Esophagus (tissue), 2 donors: ENCODE results near the gene CNTLN. TPM values are rescaled to one million over a fixed set of nuclear protein-coding genes. Genes with fewer than 3 reads are reported as not detected.
"Not testable (repeated sequence)": the region's sequence is repeated elsewhere in the genome, so short reads cannot be mapped to it uniquely, and the experiment has no call there.

Experiments
- H3K27ac ChIP-seq, 2 donors: one replicate each; pipeline ENCODE4 v1.5.1; 2013; ENCODE audit warnings: low read depth in 2 of 2, mild to moderate bottlenecking in 2 of 2, inconsistent platforms in 1 of 2, low read length in 1 of 2, moderate library complexity in 1 of 2
- H3K27me3 ChIP-seq, 2 donors: one replicate each; pipeline ENCODE4 v1.6.1; 2013; ENCODE audit warnings: low read length in 2 of 2, control low read depth in 1 of 2, mild to moderate bottlenecking in 1 of 2; ENCODE audit not compliant: insufficient read depth in 2 of 2, control insufficient read depth in 1 of 2
- H3K36me3 ChIP-seq, 2 donors: one replicate each; pipeline ENCODE4 v1.6.1; 2013; ENCODE audit warnings: low read length in 1 of 2; ENCODE audit not compliant: control insufficient read depth in 2 of 2, insufficient read depth in 2 of 2
- H3K4me1 ChIP-seq, 2 donors: one replicate each; pipeline ENCODE4 v1.6.1; 2013; ENCODE audit warnings: low read length in 1 of 2; ENCODE audit not compliant: control insufficient read depth in 2 of 2, insufficient read depth in 2 of 2
- H3K4me3 ChIP-seq, 2 donors: one replicate each; pipeline ENCODE4 v1.5.1; 2013; ENCODE audit warnings: low read length in 2 of 2, mild to moderate bottlenecking in 2 of 2, low read depth in 1 of 2, moderate library complexity in 1 of 2
- H3K9me3 ChIP-seq, 2 donors: one replicate each; pipeline ENCODE4 v1.6.1; 2013; ENCODE audit warnings: mild to moderate bottlenecking in 2 of 2, low read depth in 1 of 2, low read length in 1 of 2, moderate library complexity in 1 of 2; ENCODE audit not compliant: control insufficient read depth in 2 of 2, insufficient read depth in 1 of 2
- WGBS, 2 donors: extraction: QIAGEN DNeasy Blood & Tissue Kit; methylation state at CpG; one replicate each; pipeline ENCODE4 v1.1.7; 2013; 5-methylcytosine and 5-hydroxymethylcytosine counted together
- polyA plus RNA-seq, 2 donors: library from polyadenylated mRNA; stranded (reverse); fragments of 200-250 nt; gene quantifications; one replicate each; pipeline ENCODE4 v1.2.3, GENCODE V29; 2013
- donor health status: healthy with polysubstance abuse.
- donor health status: Bipolar disorder and iron deficiency.

CNTLN gene
- polyA plus RNA-seq, 2 donors: 1.0 to 1.3 TPM

- H3K4me3 ChIP-seq: no peak overlapping the region
- H3K27ac ChIP-seq: no peak overlapping the region
- no peaks in the 10 kb centered on the region for H3K36me3 ChIP-seq
- H3K27me3 ChIP-seq: no peaks in the 10 kb centered on the region
- no peaks in the 10 kb centered on the region for H3K4me1 ChIP-seq
- no peaks in the 10 kb centered on the region for H3K9me3 ChIP-seq
Observed at GRCh38 chr9:17166346-17166745, 31.5 kb downstream of the CNTLN start.

GRCh38 chr9:17171309-17172094, 36.7 kb downstream of the CNTLN start:
- Histone ChIP-seq H3K9me3 (no peaks in the 10 kb centered on the region), H3K27me3 (no peaks in the 10 kb centered on the region), H3K4me3 (no peak overlapping the region), H3K4me1 (no peaks in the 10 kb centered on the region), H3K27ac (no peak overlapping the region), H3K36me3 (no peaks in the 10 kb centered on the region)
- WGBS, 2 donors: 94 to 95% methylated on average over 5 of the region's 5 CpGs

- not testable (repeated sequence) for H3K4me1 ChIP-seq, H3K27ac ChIP-seq, H3K4me3 ChIP-seq, H3K9me3 ChIP-seq, H3K27me3 ChIP-seq, H3K36me3 ChIP-seq
- 97 to 98% methylated on average over 15 of the region's 15 CpGs for WGBS, 2 donors
Observed at GRCh38 chr9:17177496-17177895, 42.7 kb downstream of the CNTLN start.

- Histone ChIP-seq H3K4me3 (no peak overlapping the region), H3K27ac (no peak overlapping the region), H3K4me1 (no peaks in the 10 kb centered on the region), H3K36me3 (no peaks in the 10 kb centered on the region), H3K27me3 (no peaks in the 10 kb centered on the region), H3K9me3 (no peaks in the 10 kb centered on the region)
- 88 to 90% methylated on average over 3 of the region's 3 CpGs for WGBS, 2 donors
Observed at GRCh38 chr9:17185481-17186029, 50.7 kb downstream of the CNTLN start.

GRCh38 chr9:17191082-17191481, 56.2 kb downstream of the CNTLN start:
- Histone ChIP-seq H3K9me3 (no peaks in the 10 kb centered on the region), H3K36me3 (no peaks in the 10 kb centered on the region), H3K27ac (no peak overlapping the region), H3K27me3 (no peaks in the 10 kb centered on the region), H3K4me1 (no peaks in the 10 kb centered on the region), H3K4me3 (no peak overlapping the region)

GRCh38 chr9:17204611-17205152, 69.8 kb downstream of the CNTLN start:
- H3K4me1 ChIP-seq: no peaks in the 10 kb centered on the region
- WGBS, 2 donors: 73% methylated on average over 8 of the region's 8 CpGs
- peaks cover 0 to 6% of the 10 kb centered on the region in 2 donors for H3K9me3 ChIP-seq
- no peak overlapping the region for H3K27ac ChIP-seq
- H3K4me3 ChIP-seq: no peak overlapping the region
- no peaks in the 10 kb centered on the region for H3K27me3 ChIP-seq
- H3K36me3 ChIP-seq: no peaks in the 10 kb centered on the region

- no peak overlapping the region for H3K27ac ChIP-seq
- no peaks in the 10 kb centered on the region for H3K27me3 ChIP-seq
- no peaks in the 10 kb centered on the region for H3K9me3 ChIP-seq
- WGBS, 2 donors: 47 to 72% methylated on average over 3 of the region's 3 CpGs
- no peaks in the 10 kb centered on the region for H3K36me3 ChIP-seq
- no peaks in the 10 kb centered on the region for H3K4me1 ChIP-seq
- no peak overlapping the region for H3K4me3 ChIP-seq
Observed at GRCh38 chr9:17216011-17216410, 81.2 kb downstream of the CNTLN start.

GRCh38 chr9:17216646-17217045, 81.8 kb downstream of the CNTLN start:
- WGBS, 2 donors: 82 to 85% methylated on average over 2 of the region's 2 CpGs
- H3K9me3 ChIP-seq: no peaks in the 10 kb centered on the region
- no peaks in the 10 kb centered on the region for H3K27me3 ChIP-seq
- no peak overlapping the region for H3K27ac ChIP-seq
- no peaks in the 10 kb centered on the region for H3K4me1 ChIP-seq
- no peaks in the 10 kb centered on the region for H3K36me3 ChIP-seq
- no peak overlapping the region for H3K4me3 ChIP-seq

- no peaks in the 10 kb centered on the region for H3K27me3 ChIP-seq
- H3K4me3 ChIP-seq: no peak overlapping the region
- no peak overlapping the region for H3K27ac ChIP-seq
- no peaks in the 10 kb centered on the region for H3K9me3 ChIP-seq
- WGBS, 2 donors: 75 to 91% methylated on average over 2 of the region's 2 CpGs
- no peaks in the 10 kb centered on the region for H3K36me3 ChIP-seq
- no peaks in the 10 kb centered on the region for H3K4me1 ChIP-seq
Observed at GRCh38 chr9:17217272-17217671, 82.4 kb downstream of the CNTLN start.

- H3K4me3 ChIP-seq: no peak overlapping the region
- H3K36me3 ChIP-seq: no peaks in the 10 kb centered on the region
- H3K27ac ChIP-seq: no peak overlapping the region
- no peaks in the 10 kb centered on the region for H3K27me3 ChIP-seq
- no peaks in the 10 kb centered on the region for H3K9me3 ChIP-seq
- H3K4me1 ChIP-seq: no peaks in the 10 kb centered on the region
Observed at GRCh38 chr9:17219261-17219660, 84.4 kb downstream of the CNTLN start.
